Stimulated activated CD4-positive, alpha-beta T cell treated with anti-CD3 and anti-CD28 coated beads, Interleukin-2, amount 100 ng/mL, for 4 hours (primary cell): ENCODE results near the gene DHCR7.

Experiments used
- DNase-seq: peaks from one replicate; pipeline ENCODE4 v3.0.0-alpha.2; 2020; ENCODE audit warnings: low read depth

DHCR7 gene

DNA sequence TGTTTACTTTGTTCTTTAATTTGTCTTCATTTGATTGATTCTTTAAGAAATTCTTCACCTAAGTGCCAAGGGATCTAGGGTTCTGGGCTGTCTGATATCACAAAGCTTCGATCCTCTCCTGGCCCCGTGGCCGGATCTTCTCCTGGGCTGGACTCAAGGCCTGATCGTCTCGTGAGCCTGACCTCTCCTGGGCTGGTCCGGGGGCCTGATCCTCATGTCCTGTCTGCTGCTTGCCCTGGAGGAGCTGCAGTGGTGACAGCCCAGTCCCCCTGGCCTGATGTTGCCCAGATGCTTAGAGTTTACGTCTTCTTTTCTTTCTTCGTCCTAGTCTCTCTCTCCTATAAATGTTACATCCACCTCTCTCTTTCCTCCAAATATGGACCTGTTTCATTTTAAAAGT lies 8.1 kb upstream of the DHCR7 start:
- no peak for DNase-seq

DNA sequence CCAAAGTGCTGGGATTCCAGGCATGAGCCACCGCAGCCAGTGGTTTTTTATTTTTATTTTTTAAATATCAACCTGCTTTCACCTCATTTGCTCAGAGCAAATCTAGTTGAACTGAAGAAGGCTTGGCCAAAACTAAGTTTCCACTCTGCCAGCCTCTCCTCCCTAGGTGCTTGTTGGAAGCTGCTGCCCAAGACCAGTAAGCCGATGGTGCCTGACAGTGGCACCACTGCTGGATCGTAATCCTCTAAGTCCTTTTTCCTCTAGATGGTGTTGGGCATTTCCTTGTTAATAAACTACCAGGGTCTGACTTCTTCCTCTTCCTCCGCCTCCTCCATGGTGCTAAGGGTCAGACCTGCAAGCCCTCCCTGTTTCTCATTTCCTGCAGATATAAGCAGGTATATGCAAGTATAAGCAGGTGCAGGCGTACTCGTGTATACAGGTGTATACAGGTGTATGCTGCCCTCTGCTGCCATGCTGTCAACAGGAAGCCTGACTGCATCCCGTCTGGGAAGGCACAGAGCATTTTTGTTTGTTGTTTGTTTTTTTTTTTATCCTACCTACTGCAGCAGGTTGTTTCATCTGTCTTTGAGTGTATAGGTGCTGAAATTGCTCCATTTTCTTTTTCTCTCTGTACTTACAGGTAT lies 6.4 kb upstream of the DHCR7 start:
- peak; percentile 17 for DNase-seq

DNA sequence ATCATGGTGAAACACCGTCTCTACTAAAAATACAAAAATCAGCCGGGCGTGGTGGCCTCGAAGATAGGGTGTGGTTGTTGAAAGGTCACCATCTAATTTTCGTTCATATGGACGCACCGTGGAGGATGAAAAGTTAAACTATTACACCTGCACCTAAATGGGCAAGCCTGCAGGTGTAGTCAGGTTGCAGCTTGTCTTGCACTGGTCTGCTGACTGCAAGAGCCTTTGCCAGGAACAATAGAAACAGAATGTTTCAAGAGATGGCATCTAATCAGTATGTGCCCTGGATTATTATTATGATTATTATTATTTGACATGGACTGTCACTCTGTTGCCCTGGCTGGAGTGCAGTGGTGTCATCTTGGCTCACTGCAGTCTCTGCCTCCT lies 5.7 kb upstream of the DHCR7 start:
- no peak for DNase-seq

DNA sequence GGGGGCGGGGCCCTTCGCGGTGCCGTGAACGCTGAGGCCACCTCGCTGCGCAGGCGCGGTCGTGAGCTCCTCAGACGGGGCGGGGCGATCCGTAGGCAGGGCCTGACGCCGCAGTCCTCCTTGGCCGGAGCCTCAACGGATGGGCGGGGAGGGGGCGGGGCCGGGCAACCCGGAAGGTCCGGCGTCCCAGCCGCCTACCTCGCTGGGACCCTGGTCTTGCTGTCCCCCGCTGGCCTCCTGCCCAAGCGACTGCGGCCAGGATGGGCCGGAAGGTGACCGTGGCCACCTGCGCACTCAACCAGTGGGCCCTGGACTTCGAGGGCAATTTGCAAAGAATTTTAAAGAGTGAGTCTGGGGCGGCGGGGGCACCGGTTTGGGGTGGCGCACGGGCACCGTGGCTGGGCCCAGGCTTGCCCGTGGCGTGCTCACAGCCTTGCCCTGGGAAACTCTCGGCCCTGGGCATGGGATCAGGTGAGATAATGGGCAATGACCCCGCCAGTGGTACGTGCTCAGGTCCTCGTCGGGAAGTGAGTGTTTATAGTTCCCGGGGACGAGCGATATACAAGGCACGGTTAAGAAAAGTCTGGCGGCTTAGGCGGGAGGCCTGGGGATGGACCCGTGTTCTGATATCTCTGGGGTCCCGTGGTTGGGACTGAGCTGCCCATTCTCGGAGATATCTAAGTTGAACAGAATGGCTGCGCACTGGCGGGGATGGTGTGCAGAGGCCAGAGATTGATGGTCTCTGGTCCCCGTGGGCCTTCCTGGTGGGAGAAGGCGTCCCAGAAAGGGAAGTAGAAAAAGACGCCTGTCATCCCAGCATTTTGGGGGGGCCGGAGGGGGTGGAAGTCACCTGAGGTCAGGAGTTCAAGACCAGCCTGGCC lies 5.1 kb upstream of the DHCR7 start, which contains the start of gene NADSYN1:
NADSYN1 (plus strand) TSS at position 167 of the 881 bp plus-strand sequence; CDS start at position 261, 94 bp downstream.
- peak; percentile 89 for DNase-seq

DNA sequence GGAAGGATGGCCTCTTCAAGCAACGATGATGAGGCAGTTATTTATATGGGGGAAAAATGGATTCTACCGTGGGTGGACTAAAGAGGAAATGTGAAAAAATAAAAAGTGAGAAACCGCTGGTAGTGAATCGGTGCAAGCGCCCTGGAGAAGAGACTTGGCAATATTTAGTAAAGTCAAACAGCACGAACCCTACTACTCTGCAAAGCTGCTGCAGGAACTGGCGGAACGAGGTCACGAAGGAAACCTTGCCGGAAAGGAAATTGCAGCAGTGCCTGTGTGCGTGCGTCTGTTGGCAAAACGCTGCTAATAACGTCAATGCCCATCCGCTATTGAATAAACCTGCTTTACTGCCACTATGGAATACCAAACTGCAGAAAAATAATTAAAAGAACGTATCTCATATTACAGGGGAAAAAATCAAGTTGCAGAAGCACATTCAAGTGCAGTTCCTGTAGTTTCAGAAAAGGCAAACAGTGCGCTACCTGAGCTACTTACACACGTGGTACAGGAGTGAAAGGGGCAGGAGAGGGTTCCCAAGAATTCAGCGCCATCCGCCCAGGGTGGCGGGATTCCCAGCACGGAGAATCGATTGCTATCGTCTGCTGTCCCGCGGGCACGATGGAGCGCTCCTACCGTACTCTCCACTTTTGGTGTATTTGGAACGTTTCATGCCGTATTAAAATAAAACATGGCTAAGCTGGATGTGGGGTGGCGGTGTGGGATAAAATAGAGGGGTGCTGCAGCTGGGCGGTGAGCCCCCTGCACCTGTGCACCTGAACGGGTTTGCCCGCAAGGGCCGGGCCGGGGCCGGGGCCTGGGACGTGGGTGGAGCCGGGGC lies 4.2 kb upstream of the DHCR7 start:
- DNase-seq, result peak; percentile 34

DNA sequence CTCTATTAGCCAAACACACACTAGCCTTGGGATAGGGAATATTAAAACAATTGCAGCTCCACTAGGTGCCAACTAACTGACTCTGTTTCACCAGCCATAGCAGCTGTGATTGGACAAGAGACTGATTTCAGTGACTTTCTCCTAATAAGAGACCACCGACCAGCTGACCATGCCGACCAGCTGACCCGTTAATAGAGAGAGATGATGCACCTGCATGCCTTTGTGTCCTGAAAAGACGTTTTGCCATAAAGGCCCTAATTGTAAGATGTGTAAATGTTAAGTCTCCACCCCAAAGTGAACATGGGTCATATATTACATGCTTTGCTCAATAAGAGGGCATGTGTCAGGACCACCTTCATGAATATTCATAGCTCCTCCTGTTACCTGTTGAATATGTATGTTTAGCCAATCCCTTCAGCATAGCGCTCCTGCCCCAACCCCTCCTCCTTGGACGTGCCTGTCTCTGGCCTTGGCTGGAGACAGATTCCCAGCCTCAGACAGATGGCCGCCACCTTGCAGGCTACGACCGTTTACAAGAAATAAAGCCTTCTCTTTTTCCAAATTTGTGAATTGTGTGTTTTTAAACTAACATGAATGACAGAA lies 3.5 kb upstream of the DHCR7 start:
- no peak for DNase-seq

DNA sequence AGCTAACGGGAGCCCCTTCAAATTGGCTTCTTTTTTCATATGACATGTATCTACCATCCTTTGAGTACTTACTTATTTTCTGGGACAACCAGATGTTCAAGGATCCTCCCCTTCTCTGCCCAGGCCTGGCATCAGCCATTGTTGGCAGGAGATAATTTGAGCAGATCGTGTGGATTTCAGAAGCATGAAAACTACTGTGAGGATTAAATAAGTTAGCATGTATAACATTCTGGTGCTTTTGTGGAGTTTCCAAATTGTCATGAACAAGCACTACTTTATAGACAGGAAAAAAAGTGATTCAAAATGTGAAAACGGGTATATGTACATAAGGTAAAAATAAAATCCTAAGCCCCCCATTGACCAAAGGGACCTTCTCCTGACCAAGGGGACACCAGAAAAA lies 2.7 kb upstream of the DHCR7 start:
- no peak for DNase-seq

DNA sequence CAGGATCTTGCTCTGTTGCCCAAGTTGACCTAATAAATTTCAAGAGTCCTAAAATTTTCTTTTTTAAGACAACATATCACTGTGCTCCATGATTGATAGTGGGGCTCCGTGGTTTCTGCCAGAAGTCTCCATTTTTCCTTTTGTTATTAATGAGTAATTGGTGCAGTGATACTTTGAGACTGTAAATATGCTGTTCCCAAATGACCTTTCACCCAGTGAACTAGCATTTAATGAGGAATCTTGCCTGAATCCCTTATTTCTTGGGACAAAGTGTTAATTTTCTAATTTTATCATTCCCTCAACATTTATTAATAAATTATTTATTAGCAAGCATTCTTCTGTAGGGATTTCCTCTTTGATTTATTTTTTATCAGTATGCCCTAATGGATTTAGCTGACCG lies 2.3 kb upstream of the DHCR7 start:
- DNase-seq, result no peak

DNA sequence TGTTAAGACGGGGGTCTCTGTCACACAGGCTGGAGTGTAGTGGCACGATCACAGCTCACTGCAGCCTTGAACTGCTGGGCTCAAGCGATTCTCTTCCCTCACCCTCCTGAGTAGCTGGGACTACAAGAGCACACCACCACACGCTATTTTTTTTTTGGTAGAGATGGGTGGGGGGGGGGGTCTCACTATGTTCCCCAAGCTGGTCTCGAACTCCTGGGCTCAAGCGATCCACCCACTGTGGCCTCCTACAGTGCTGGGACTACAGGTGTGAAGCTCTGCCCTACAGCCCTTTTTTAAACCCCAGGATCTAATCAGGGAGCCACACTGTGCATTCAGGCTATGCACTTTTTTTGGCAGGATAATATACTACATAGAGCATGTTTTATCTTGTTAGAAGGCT lies 1.4 kb upstream of the DHCR7 start:
- DNase-seq, result no peak

DNA sequence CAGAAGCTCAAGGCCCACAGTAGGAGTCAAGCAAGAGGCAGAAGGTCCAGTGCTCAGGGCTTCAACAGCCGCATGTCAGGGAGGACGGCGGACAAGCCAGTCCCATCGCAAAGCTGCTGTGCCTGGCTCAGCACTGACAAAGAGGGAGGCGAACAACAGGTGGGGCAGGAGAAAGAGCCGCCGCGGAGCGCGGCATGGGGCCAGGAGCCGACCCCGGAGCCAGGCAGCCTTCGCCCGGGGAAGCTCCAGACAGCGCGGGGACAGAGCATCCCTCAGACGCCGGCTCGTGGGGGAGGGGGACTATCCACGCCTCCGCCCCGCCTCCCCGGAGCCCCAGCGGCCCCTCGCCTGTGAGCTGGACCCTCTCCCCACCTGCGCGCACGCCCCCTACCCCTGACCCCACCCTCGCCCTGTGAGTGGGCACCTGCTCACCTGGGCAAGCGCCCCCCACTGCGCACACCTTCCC lies 369 bp downstream of the DHCR7 start:
- DNase-seq, result no peak

DNA sequence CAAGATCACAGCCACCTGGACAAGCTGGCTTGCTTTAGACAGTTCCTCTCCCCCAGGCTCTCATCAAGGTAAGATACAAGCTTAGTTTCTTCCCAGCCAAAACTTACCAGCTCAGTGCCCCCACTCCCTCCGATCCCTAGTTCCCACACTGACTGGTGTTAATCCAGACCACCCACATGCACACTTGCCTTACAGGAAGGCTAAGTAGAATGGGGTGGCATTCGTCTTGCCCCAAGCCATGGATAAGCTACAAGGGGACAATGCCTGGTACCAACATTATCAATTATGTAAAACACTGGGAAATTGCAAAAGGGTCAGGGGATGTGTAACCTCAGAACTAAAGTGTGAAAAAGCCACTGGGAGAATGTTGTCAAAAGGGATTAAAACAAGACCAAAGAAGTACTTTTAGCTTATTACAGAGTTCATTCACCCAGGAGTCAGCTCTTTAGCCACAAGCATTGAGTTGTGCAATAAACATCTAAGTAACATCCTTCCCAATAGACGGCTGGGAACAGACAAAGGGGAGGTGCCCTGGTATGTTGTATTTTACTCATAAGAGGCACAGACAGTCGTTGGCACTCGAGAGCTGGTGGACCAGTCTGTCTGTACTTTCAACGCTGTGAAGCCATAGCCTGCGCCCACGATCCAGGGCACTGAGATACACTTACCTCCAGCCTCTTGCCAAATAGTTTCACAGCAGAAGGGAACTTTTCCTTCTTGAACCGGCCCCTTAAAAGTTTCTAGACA lies 1.1 kb downstream of the DHCR7 start:
- DNase-seq, result no peak

DNA sequence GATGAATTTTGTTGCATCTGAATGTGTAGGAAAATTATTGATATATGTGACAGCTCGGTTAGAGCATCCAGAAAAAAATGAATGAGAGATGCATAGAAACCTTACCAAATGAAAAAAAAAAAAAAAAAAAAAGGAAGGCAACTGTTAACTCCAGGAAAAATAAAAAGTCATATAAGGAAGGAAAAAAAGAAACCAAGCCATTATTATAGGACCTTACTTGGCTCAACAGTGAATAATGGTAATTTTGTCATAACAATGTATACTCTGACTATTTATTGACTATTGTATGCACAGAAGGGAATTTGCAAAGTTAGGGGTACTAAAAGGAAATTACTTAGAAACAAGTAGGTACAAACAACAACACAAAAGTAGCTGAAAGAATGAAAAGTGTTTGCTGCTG lies 2.0 kb downstream of the DHCR7 start:
- DNase-seq, result no peak

DNA sequence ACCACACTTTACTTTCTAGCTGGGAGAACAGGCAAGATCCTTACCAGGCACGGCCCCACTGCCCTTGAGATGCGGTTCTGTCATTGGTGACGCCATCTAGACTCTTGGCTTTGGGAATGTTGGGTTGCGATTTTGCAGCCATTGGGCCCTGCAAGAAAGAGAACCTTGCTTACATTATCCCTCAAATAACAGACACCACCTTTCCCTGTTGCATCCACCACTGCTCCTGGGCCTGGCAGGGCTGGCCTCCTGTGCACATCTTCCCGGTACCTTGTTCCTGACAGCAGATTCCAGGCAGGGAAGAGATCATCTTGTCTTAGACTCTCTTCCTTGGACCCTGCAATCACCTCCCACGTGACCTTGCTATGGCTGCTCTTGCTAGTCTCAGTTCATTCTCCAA lies 3.4 kb downstream of the DHCR7 start:
- no peak for DNase-seq

DNA sequence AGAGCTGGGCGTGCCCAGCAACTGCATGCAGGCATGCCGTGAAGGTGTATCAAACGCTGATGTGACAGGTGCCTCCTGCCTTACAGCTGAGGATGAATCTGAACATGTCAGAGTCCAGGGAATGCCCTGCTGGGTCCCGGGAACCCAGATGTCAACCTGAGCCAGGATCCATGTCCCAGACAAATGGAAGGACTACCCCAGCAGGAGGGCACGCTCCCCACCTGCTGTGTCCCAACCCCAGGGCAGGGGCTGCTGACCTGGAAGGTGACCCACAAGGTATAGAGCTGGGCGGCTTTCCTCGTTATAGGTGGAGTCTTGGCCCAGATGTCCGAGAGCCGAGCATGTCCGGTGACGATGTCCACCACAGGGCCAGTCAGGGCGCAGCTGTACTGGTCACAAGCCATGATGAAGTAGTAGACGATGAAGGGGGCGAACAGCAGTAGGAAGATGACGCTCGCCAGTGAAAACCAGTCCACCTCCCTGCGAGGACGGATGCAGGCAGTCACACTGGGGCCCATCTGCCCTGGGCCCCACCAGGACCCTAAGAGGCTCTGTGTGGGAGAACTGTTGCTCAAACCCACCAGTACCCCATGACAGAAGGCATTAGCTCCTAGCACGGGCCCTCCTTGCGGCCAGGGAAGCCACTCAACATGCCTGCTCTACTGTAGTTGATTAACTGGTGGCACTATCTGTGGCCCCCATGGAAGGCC lies 4.3 kb downstream of the DHCR7 start:
- DNase-seq, result no peak

DNA sequence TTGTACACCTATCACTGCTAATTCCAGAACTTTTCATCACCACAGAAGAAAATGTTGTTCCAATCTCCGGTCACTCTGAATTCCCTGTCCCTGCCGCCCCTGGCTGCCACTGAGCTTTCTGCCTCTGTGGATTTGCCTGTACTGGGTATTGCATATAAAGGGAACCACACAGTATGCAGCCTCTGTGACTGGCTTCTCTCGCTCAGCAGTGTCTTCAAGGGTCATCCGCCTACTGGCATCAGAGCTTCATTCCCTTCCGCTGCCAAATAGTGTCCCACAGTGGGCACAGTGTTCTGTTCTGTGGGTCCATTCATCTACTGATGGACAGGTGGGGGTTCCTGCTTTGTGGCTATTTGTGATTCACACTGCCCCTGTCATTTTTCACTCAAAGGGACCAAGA lies 5.3 kb downstream of the DHCR7 start:
- DNase-seq, result no peak

DNA sequence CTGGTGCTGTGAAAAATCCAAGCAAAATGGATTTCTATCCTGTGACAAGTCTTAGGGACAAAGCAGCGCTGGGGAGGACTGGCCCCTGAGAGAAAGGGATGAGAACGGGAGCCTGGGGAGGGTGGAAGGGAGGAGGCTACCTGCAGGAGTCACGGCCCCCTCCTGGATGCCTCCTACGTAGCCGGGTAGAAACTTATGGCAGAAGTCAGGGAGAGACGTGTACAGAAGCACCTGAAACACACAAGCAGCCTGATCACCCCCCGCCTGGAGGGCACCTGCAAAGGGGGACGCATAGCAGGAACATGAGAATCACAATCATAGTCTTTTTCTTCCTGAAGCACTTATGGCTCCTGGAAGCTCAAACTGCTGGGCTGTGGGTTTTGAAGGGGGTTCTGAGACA lies 6.1 kb downstream of the DHCR7 start:
- DNase-seq, result no peak

DNA sequence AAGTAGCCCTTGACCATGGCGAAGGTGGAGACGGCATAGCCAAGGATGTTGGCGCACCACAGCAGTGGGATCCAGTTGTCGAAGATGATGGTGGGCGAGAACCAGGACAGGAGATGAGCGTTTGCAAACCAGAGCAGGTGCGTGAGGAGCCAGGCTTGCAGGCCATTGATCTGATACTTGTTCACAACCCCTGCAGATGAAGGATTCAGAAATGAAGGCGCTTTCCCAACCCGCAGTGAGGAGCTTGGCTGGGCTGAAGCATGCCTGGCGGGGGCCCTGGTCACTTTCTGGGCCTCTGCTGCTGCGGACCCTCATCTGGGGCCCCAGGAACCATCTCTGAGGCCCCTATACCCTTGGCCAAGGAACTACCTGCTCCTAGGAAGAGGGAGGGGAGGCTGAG lies 6.9 kb downstream of the DHCR7 start:
- no peak for DNase-seq

DNA sequence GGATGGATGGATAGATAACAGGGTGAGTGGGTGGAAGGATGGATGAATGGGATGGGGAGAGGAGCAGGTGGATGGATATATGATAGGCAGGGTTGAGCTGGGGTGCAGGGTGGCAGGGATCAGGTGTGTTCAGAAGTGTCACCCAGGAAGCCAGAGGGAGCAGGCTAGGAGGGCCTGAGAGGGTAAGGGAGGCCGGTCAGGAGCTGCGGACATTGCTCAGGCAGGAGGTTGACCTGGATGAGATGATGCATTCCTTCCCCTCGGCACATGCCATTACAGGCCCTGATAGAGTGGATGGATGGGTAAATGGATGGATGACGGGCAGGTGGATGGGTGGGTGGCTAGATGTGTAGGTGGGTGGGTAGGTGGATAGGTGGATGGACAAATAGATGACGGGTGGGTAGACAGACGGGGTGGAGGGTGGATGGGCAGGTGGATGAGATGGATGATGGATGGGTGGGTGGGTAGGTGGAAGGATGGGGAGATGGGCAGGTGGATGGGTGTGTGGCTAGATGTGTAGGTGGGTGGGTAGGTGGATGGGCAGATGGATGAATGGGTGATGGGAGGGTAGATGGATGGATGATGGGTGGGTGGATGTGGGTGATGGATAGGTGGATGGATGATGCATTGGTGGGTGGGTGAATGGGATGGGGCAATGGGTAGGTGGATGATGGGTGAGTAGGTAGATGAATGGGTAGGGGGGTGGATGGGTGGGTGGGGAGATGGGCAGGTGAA lies 8.0 kb downstream of the DHCR7 start:
- DNase-seq, result no peak

DNA sequence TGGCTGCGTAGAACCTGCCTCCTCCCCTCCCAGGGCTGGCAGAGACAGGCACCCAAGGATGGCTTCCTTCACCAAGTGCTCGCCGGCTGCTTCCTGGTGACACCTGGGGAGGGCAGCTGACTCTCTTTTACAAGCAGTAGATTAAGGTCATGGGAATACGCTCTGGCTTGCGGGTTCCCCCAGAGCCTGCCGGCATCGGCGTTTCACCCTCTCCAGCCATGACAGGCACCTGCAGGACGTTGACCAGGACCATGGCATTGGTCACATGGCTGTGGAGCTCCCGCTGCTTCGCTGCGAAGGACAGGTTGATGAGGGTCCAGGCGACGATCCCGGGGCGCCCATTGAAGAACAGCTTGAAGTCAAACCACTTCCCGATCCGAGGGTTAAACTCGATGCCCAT lies 9.5 kb downstream of the DHCR7 start:
- DNase-seq, result no peak

DNA sequence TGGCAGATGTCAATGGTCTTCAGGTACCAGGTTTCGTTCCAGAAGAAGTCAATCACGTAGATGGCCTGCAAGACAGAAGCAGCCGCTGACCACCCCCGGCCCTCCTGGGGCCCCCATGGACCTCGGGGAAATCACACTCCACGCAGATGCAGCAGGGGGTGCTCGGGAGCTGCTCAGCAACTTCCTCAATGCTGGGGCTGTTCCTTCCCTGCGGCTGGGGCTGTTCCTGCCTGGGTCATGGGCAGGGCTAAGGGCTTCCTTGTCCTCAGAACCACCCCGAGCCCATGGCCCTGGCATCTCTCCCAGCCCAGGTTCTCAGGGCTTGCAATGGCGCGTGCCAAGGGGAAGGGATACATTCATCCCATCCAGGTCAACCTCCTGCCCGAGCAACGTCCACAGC lies 10.3 kb downstream of the DHCR7 start:
- no peak for DNase-seq
